A549 (cell line): ENCODE measurements around the gene DDX27. TPM values are rescaled to one million over a fixed set of nuclear protein-coding genes. Genes with fewer than 3 reads are reported as not detected.
A peak's percentile ranks its signal among the peaks of the same experiment; 100 is the strongest.

ENCODE experiments used
- ATAC-seq, 2 experiments: fragments of 200-7000 bp in 1 of 2; fragments of >200 bp in 1 of 2; cut with Nextera tagmentation in 1 of 2; cut with Tn5 transposase in 1 of 2; 3 replicates each; pipeline versions ENCODE4 v1.8.0 to v1.9.1; 2018 to 2020; ENCODE audit warnings: mild to moderate bottlenecking in 1 of 2, moderate library complexity in 1 of 2
- CTCF ChIA-PET: fragments of 300-600 bp; sonication (Branson Sonifier 250); formaldehyde crosslinking; extraction: SDS; loops from one replicate; lab custom pipeline; 2021; ENCODE audit warnings: antibody characterized with exemption, inconsistent platforms; lab: Yijun Ruan, JAX
- POLR2A ChIA-PET: fragments of 350-600 bp; formaldehyde crosslinking; extraction: SDS; loops from one replicate; lab custom pipeline; 2021; ENCODE audit warnings: antibody characterized with exemption, inconsistent platforms; lab: Yijun Ruan, JAX
- DNase-seq, 2 experiments: peaks; one replicate each; pipeline versions ENCODE4 v3.0.0 to v3.0.0-alpha.2; 2011 to 2016; ENCODE audit warnings: low read depth in 1 of 2, low spot score in 1 of 2
- FAIRE-seq: peaks from 2 replicates; lab custom pipeline; 2011; peaks lifted over from hg19 to GRCh38; lab: Jason Lieb, UNC
- H3K27ac ChIP-seq, 2 experiments: fragments of >200 bp; sonication (Bioruptor Twin); formaldehyde crosslinking; 3 replicates each; pipeline ENCODE4 v1.5.1; 2016 to 2017
- H3K4me1 ChIP-seq: fragments of >200 bp; sonication (Bioruptor Twin); formaldehyde crosslinking; 3 replicates; pipeline ENCODE4 v1.6.1; 2016
- H3K4me2 ChIP-seq: fragments of >200 bp; sonication (Bioruptor Twin); formaldehyde crosslinking; 3 replicates; pipeline ENCODE4 v1.6.1; 2016
- H3K4me3 ChIP-seq: fragments of >200 bp; sonication (Bioruptor Twin); formaldehyde crosslinking; 3 replicates; pipeline ENCODE4 v1.5.1; 2016
- H3K9me3 ChIP-seq: fragments of >200 bp; sonication (Bioruptor Twin); formaldehyde crosslinking; 3 replicates; pipeline ENCODE4 v1.6.1; 2016
- BHLHE40 ChIP-seq: IDR thresholded peaks from 2 replicates; pipeline ENCODE4 v1.6.1; 2012; ENCODE audit warnings: low read depth, low read length, inconsistent platforms
- CBX8 ChIP-seq: fragments of 200-600 bp; sonication (generic); IDR thresholded peaks from 2 replicates; pipeline ENCODE4 v1.6.1; 2016
- CEBPB ChIP-seq, 2 experiments: fragments of >200 bp in 1 of 2; sonication (Bioruptor Twin) in 1 of 2; formaldehyde crosslinking in 1 of 2; IDR thresholded peaks; 2 replicates each; pipeline ENCODE4 v1.6.1; 2012 to 2016
- CHD4 ChIP-seq: fragments of 200-600 bp; sonication (generic); IDR thresholded peaks from 2 replicates; pipeline ENCODE4 v1.6.1; 2016; ENCODE audit warnings: antibody characterized with exemption, mild to moderate bottlenecking, borderline replicate concordance
- FOSB ChIP-seq: fragments of 250-450 bp; sonication (Bioruptor Pico); IDR thresholded peaks from 2 replicates; pipeline ENCODE4 v1.5.0; 2020; ENCODE audit warnings: mild to moderate bottlenecking, moderate library complexity
- FOSL2 ChIP-seq, 2 experiments: fragments of 450-650 bp in 1 of 2; fragments of >200 bp in 1 of 2; sonication (Bioruptor Twin) in 1 of 2; formaldehyde crosslinking; IDR thresholded peaks; 2 replicates each; pipeline versions ENCODE4 v1.5.0 to v1.6.1; 2016 to 2020; ENCODE audit warnings: mild to moderate bottlenecking in 1 of 2, moderate library complexity in 1 of 2
- HDAC2 ChIP-seq: fragments of 200-600 bp; sonication (generic); IDR thresholded peaks from 2 replicates; pipeline ENCODE4 v1.6.1; 2016
- HMGXB4 ChIP-seq: fragments of 250-450 bp; sonication (Bioruptor Pico); IDR thresholded peaks from 2 replicates; pipeline ENCODE4 v1.5.0; 2021; ENCODE audit warnings: mild to moderate bottlenecking, moderate library complexity, borderline replicate concordance
- HOXB13 ChIP-seq: fragments of 250-450 bp; sonication (Bioruptor Pico); IDR thresholded peaks from 2 replicates; pipeline ENCODE4 v1.5.0; 2020; ENCODE audit warnings: low read depth, mild to moderate bottlenecking, moderate library complexity
- JUN ChIP-seq, 2 experiments: fragments of >200 bp; sonication (Bioruptor Twin); formaldehyde crosslinking; IDR thresholded peaks; 2 replicates in 1 of 2; 3 replicates in 1 of 2; pipeline ENCODE4 v1.6.1; 2016 to 2017
- MAFK ChIP-seq: fragments of 450-650 bp; IDR thresholded peaks from 2 replicates; pipeline ENCODE4 v1.6.1; 2014; ENCODE audit not compliant: partially characterized antibody
- NFE2L2 ChIP-seq: fragments of 150-350 bp; conservative IDR thresholded peaks from 2 replicates; pipeline ENCODE4 v1.6.1; 2014; ENCODE audit warnings: low read length
- NPAS2 ChIP-seq: fragments of 250-450 bp; sonication (Bioruptor Pico); IDR thresholded peaks from 2 replicates; pipeline ENCODE4 v1.8.0; 2022; ENCODE audit warnings: mild to moderate bottlenecking, moderate library complexity, borderline replicate concordance
- RNF2 ChIP-seq: fragments of 200-600 bp; sonication (generic); IDR thresholded peaks from 2 replicates; pipeline ENCODE4 v1.6.1; 2016; ENCODE audit warnings: low read depth, mild to moderate bottlenecking, antibody characterized with exemption, moderate library complexity, borderline replicate concordance
- SMC3 ChIP-seq: fragments of >200 bp; sonication (Bioruptor Twin); formaldehyde crosslinking; IDR thresholded peaks from 3 replicates; pipeline ENCODE4 v1.6.1; 2018; ENCODE audit warnings: inconsistent platforms
- SREBF2 ChIP-seq: fragments of 450-650 bp; IDR thresholded peaks from 2 replicates; pipeline ENCODE4 v1.6.1; 2014; ENCODE audit warnings: mild to moderate bottlenecking, moderate library complexity
- ZC3H11A ChIP-seq: fragments of 450-650 bp; IDR thresholded peaks from 2 replicates; pipeline ENCODE4 v1.6.1; 2014; ENCODE audit warnings: antibody characterized with exemption, mild to moderate bottlenecking
- ZNF302 ChIP-seq: fragments of 250-450 bp; sonication (Bioruptor Pico); IDR thresholded peaks from 2 replicates; pipeline ENCODE4 v1.9.0; 2021; ENCODE audit warnings: inconsistent platforms, mild to moderate bottlenecking, moderate library complexity
- WGBS: methylation state at CpG from one replicate; pipeline ENCODE4 v1.1.6; 2017; ENCODE audit errors: missing lambda C conversion rate; 5-methylcytosine and 5-hydroxymethylcytosine counted together
- polyA plus RNA-seq, 4 experiments: library from polyadenylated mRNA; depleted of rRNA in 3 of 4; stranded (reverse); fragments of >200 nt; fragmentation: RNase III in 1 of 4; extraction: RNeasy Plus Mini Kit Qiagen cat#74134 plus additional on column Dnase treatment in 1 of 4; gene quantifications; 2 replicates in 3 of 4; 3 replicates in 1 of 4; pipeline ENCODE4 v1.2.3, GENCODE V29; 2011 to 2017
- TF ChIP-seq, protein P1 (sequence below): fragments of 250-450 bp; sonication (Bioruptor Pico); IDR thresholded peaks from 2 replicates; pipeline ENCODE4 v1.5.0; 2020; ENCODE audit warnings: low read depth, mild to moderate bottlenecking, moderate library complexity
- TF ChIP-seq, protein P2 (sequence below): IDR thresholded peaks from 2 replicates; pipeline ENCODE4 v1.6.1; 2012

The DDX27 gene
- polyA plus RNA-seq, 2 of the 4 experiments (the other 2 are of a cell fraction) = 69.3 TPM

DNA sequence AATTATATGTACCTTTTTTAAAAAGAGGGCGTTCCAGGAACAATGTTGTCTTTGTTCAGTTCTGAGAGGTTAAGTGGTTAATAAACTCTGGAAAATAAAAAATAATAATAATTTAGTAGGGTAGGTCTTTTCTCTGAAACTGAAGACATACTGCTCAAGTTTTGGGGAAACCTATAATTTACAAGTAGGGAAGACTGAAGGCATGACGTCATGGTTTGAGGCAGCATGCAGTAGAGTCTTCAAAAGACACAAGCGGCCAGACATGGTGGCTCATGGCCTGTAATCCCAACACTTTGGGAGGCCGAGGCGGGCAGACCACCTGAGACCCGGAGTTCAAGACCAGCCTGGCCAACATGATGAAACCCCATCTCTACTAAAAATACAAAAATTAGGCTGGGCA lies 45.0 kb upstream of the DDX27 start:
- H3K4me1 ChIP-seq = peaks cover 3% of the 10 kb centered on the region; the same call in 2 of the 3 replicates
- H3K9me3 ChIP-seq = no peaks in the 10 kb centered on the region
- DNase-seq = no peak
- no peak for ATAC-seq
- no peak for FAIRE-seq
- ChIA-PET CTCF (interaction anchor here (0.6 to 1.2 kb wide), 3 partner anchors 9 to 56 kb away, joined by 3 to 5 read pairs (median 4); no protein-coding TSS in a partner anchor), POLR2A (no interaction called here)
- H3K4me2 ChIP-seq = no peak overlapping the region
- 91% methylated on average over 6 of the region's 6 CpGs for WGBS
- no peak overlapping the region for H3K4me3 ChIP-seq
- TF ChIP-seq FOSB (CRISPR knock-in tag) = no peak
- no peak for TF ChIP-seq SMC3
- TF ChIP-seq NPAS2 (CRISPR knock-in tag) = no peak
- no peak for TF ChIP-seq HMGXB4 (CRISPR knock-in tag)
- no peak for TF ChIP-seq MAFK
- TF ChIP-seq, protein P1, sequence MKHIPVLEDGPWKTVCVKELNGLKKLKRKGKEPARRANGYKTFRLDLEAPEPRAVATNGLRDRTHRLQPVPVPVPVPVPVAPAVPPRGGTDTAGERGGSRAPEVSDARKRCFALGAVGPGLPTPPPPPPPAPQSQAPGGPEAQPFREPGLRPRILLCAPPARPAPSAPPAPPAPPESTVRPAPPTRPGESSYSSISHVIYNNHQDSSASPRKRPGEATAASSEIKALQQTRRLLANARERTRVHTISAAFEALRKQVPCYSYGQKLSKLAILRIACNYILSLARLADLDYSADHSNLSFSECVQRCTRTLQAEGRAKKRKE (CRISPR knock-in tag) = no peak
- TF ChIP-seq, protein P2, sequence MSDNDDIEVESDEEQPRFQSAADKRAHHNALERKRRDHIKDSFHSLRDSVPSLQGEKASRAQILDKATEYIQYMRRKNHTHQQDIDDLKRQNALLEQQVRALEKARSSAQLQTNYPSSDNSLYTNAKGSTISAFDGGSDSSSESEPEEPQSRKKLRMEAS = no peak
- no peak for TF ChIP-seq ZNF302 (CRISPR knock-in tag)
- no peak for TF ChIP-seq SREBF2
- TF ChIP-seq RNF2 = no peak
- no peak for TF ChIP-seq HDAC2
- TF ChIP-seq FOSL2 (IDR thresholded peaks at IDR 0.05) = no peak
- no peak for TF ChIP-seq FOSL2 (CRISPR knock-in tag; IDR thresholded peaks at IDR 0.05)
- TF ChIP-seq NFE2L2 = no peak
- TF ChIP-seq ZC3H11A = no peak
- TF ChIP-seq BHLHE40 = no peak
- TF ChIP-seq CHD4 = no peak
- TF ChIP-seq HOXB13 (CRISPR knock-in tag) = no peak
- TF ChIP-seq CBX8 = no peak
- TF ChIP-seq, all 56 proteins: peak for 0
- no peak overlapping the region for H3K27ac ChIP-seq

DNA sequence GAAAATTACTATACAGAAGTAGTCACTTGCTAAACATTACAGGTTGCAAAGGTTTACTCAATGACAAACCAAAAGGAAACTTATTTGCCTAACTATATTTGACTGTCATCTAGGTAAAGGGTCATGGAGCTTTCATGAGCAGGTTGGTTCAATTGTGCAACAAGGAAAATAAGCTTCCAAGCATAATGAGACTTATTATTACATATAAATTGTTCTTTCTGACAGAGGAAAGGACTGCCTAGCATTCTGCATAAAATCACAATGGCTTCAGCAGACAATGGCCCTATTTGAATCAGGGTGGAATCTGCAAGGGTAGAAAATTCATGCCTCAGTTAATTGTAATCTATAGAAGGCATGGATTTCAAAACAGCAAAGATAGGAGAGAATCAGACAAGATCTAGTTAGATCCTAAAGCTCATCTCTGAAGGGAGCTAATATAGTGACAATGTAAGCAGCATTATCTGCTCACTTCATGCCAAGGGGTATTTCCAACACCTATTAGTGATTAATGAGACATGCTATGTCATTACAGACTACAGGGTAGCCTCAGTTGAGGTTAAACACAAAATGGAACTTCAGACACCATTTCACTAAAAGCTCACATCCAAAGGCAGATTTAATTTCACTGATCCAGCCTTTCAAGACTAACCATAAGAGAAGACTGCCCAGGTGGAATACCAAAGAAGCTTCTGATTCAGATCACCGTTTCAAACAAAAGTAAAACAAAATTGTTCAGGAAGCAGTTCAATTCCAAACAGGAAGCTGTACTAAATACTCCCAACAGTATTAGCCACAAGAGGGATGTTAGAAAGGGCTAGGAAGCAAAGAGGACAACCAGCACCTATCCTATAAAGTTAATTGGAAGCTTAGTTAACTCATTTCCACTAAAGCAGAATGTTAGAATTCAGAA lies 39.6 kb upstream of the DDX27 start:
- 31% methylated on average over 1 of the region's 1 CpG for WGBS
- FAIRE-seq = no peak
- ChIA-PET CTCF (interaction anchor here (0.6 to 7.7 kb wide), 8 partner anchors 37 to 362 kb away, joined by 3 to 47 read pairs (median 4); no protein-coding TSS in a partner anchor), POLR2A (interaction anchor here (1.2 to 1.3 kb wide), 2 partner anchors 8 to 39 kb away, joined by 4 read pairs; partner anchors contain the start of genes DDX27 and STAU1)
- Histone ChIP-seq H3K4me2 (peak overlapping the region; percentile 40), H3K9me3 (no peaks in the 10 kb centered on the region), H3K4me1 (peaks cover 48% of the 10 kb centered on the region), H3K27ac (no peak overlapping the region), H3K4me3 (no peak overlapping the region)
- DNase-seq = no peak
- ATAC-seq = no peak; a peak in 1 of 6 replicates
- TF ChIP-seq CEBPB (IDR thresholded peaks at IDR 0.05) (no peak), HDAC2 (no peak), JUN (IDR thresholded peaks at IDR 0.05) (no peak), CBX8 (no peak), SREBF2 (no peak), BHLHE40 (no peak)
